Nephron progenitor cell (in vitro differentiated cells): ENCODE results near the gene TGIF1.

Source experiments
- DNase-seq: peaks from one replicate; pipeline ENCODE4 v3.0.0; 2021
- H3K27ac Mint-ChIP-seq: 2 replicates; pipeline ENCODE4 v1.8.0; 2021; ENCODE audit warnings: mild to moderate bottlenecking, moderate library complexity, mixed read lengths
- H3K27me3 Mint-ChIP-seq: 2 replicates; pipeline ENCODE4 v1.8.0; 2021; ENCODE audit warnings: mild to moderate bottlenecking, low read depth, mixed read lengths; ENCODE audit not compliant: poor library complexity
- H3K36me3 Mint-ChIP-seq: 2 replicates; pipeline ENCODE4 v1.8.0; 2021; ENCODE audit warnings: low read depth, mixed read lengths
- H3K4me1 Mint-ChIP-seq: 2 replicates; pipeline ENCODE4 v1.8.0; 2021; ENCODE audit warnings: mixed read lengths
- H3K4me3 Mint-ChIP-seq: 2 replicates; pipeline ENCODE4 v1.8.0; 2021; ENCODE audit warnings: mild to moderate bottlenecking, moderate library complexity, mixed read lengths
- H3K9me3 Mint-ChIP-seq: 2 replicates; pipeline ENCODE4 v1.8.0; 2021; ENCODE audit warnings: mild to moderate bottlenecking, moderate library complexity, mixed read lengths
- CTCF ChIP-seq: fragments of 200-600 bp; sonication (generic); IDR thresholded peaks from 2 replicates; pipeline ENCODE4 v1.5.0; 2021; ENCODE audit warnings: antibody characterized with exemption

TGIF1 gene

GRCh38 chr18:3450012-3450798 is at the start of gene TGIF1:
TSS of gene TGIF1 (plus strand) at chr18:3450172. CDS start at chr18:3450490, 318 bp downstream.
- Mint-ChIP-seq H3K27ac (peak within 1 kb of the TSS; percentile 100), H3K27me3 (no peaks in the 10 kb centered on the region), H3K4me3 (peak within 1 kb of the TSS; percentile 91), H3K36me3 (no peaks in the 10 kb centered on the region), H3K9me3 (no peaks in the 10 kb centered on the region), H3K4me1 (peaks cover 53% of the 10 kb centered on the region)
- TF ChIP-seq CTCF, result no peak
- DNase-seq, result peak; percentile 89

- Mint-ChIP-seq H3K4me1 (no peaks in the 10 kb centered on the region), H3K9me3 (peaks cover 26% of the 10 kb centered on the region), H3K27ac (no peak overlapping the region), H3K36me3 (peaks cover 4% of the 10 kb centered on the region), H3K4me3 (no peak overlapping the region), H3K27me3 (peaks cover 3% of the 10 kb centered on the region)
- TF ChIP-seq CTCF, result no peak
- no peak for DNase-seq
Observed at GRCh38 chr18:3400567-3401296, 49.2 kb upstream of the TGIF1 start.

- DNase-seq, result no peak
- no peak for TF ChIP-seq CTCF
- no peaks in the 10 kb centered on the region for H3K4me1 Mint-ChIP-seq
- H3K27ac Mint-ChIP-seq, result no peak overlapping the region
- H3K36me3 Mint-ChIP-seq, result peaks cover 4% of the 10 kb centered on the region
- H3K9me3 Mint-ChIP-seq, result peaks cover 34% of the 10 kb centered on the region
- H3K27me3 Mint-ChIP-seq, result peaks cover 3% of the 10 kb centered on the region
- no peak overlapping the region for H3K4me3 Mint-ChIP-seq
Observed at GRCh38 chr18:3401669-3402620, 48.0 kb upstream of the TGIF1 start.

- peaks cover 39% of the 10 kb centered on the region for H3K9me3 Mint-ChIP-seq
- no peak for TF ChIP-seq CTCF
- DNase-seq, result no peak
- H3K4me1 Mint-ChIP-seq, result no peaks in the 10 kb centered on the region
- no peak overlapping the region for H3K27ac Mint-ChIP-seq
- H3K27me3 Mint-ChIP-seq, result peaks cover 3% of the 10 kb centered on the region
- H3K36me3 Mint-ChIP-seq, result peaks cover 4% of the 10 kb centered on the region
- no peak overlapping the region for H3K4me3 Mint-ChIP-seq
Observed at GRCh38 chr18:3402982-3403451, 47.0 kb upstream of the TGIF1 start.

- TF ChIP-seq CTCF, result no peak
- H3K27me3 Mint-ChIP-seq, result peaks cover 6% of the 10 kb centered on the region
- peaks cover 30% of the 10 kb centered on the region for H3K9me3 Mint-ChIP-seq
Observed at GRCh38 chr18:3405713-3406112, 44.3 kb upstream of the TGIF1 start.

More at GRCh38 chr18:3405713-3406112, 44.3 kb upstream of the TGIF1 start:
- Mint-ChIP-seq H3K4me1 (peaks cover 12% of the 10 kb centered on the region), H3K36me3 (peaks cover 4% of the 10 kb centered on the region), H3K27ac (no peak overlapping the region), H3K4me3 (no peak overlapping the region)
- DNase-seq, result no peak
